DMS53 treated with DMSO at 0.1 percent for 48 hours (cell line): ENCODE data around the gene CCDC121.

ENCODE experiments used
- DNase-seq: peaks from one replicate; lab custom pipeline; 2025; ENCODE audit not compliant: unreplicated experiment; lab: John Stamatoyannopoulos, UW

The CCDC121 gene

GRCh38 chr2:27582695-27583389 is 46.0 kb downstream of the CCDC121 start, which contains the start of gene ZNF512:
TSS of gene ZNF512 (plus strand) at chr2:27583042. CDS start at chr2:27583113, 71 bp downstream.
- peak; percentile 80 for DNase-seq

- no peak for DNase-seq
These were observed 46.6 kb downstream of the CCDC121 start for GRCh38 chr2:27582129-27582694.

- DNase-seq = no peak
These were observed 47.2 kb downstream of the CCDC121 start for GRCh38 chr2:27581417-27582128.
